Brain microvascular endothelial cell (primary cell): ENCODE results near the gene DBN1.

Experiments
- DNase-seq: peaks from one replicate; pipeline ENCODE4 v3.0.0-alpha.2; 2020
- H3K27ac ChIP-seq: fragments of 250-450 bp; sonication (Bioruptor Pico); 2 replicates; pipeline ENCODE4 v1.5.1; 2020; ENCODE audit warnings: mild to moderate bottlenecking, moderate library complexity
- H3K27me3 ChIP-seq: fragments of 250-450 bp; sonication (Bioruptor Pico); replicated peaks from 2 replicates; pipeline ENCODE4 v1.5.1; 2020; ENCODE audit warnings: mild to moderate bottlenecking
- H3K36me3 ChIP-seq: fragments of 250-450 bp; sonication (Bioruptor Pico); replicated peaks from 2 replicates; pipeline ENCODE4 v1.5.1; 2020; ENCODE audit warnings: mild to moderate bottlenecking
- H3K4me3 ChIP-seq: 2 replicates; pipeline ENCODE4 v1.5.1; 2011; ENCODE audit warnings: low read depth, mild to moderate bottlenecking, control low read depth, low read length, moderate library complexity
- CTCF ChIP-seq: IDR thresholded peaks from 2 replicates; pipeline ENCODE4 v1.5.1; 2011; ENCODE audit warnings: low read depth, mild to moderate bottlenecking, moderate library complexity, low read length, control low read depth, inconsistent platforms; ENCODE audit errors: missing control alignments
- in situ Hi-C: cut with HindIII; loops from 2 replicates; pipeline ENCODE4 v1.10.0; 2017; ENCODE audit warnings: low sequenced_read_pairs, low pct_ligation_motif_present

The DBN1 gene

GRCh38 chr5:177468685-177469628, 4.5 kb downstream of the DBN1 start:
- H3K27me3 ChIP-seq = no peaks in the 10 kb centered on the region
- no peak overlapping the region for H3K27ac ChIP-seq
- no peak overlapping the region for H3K4me3 ChIP-seq
- no peak for TF ChIP-seq CTCF
- in situ Hi-C loops = no loop called here
- DNase-seq = peak; percentile 56
- peaks cover 61% of the 10 kb centered on the region for H3K36me3 ChIP-seq

DNA sequence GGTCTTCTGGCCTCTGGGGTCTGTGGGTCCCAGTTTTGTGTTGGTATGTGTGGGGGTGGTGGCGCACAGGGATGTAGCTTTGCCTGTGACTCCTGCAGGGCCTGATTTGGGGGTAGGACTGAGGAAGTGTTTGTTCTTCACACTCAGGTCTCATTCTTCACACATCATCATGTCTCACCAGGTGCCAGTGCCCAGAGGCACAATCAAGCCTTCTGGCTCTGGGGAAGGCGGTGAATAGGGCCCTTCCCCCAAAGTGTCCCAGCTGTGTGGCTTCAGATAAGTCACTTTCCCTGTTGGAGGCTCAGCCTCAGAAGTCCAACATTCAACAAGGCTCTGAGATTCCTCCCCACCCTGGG, 5.1 kb downstream of the DBN1 start:
- Histone ChIP-seq H3K4me3 (no peak overlapping the region), H3K27me3 (no peaks in the 10 kb centered on the region), H3K27ac (no peak overlapping the region), H3K36me3 (peaks cover 68% of the 10 kb centered on the region)
- no peak for DNase-seq
- in situ Hi-C loops = no loop called here
- no peak for TF ChIP-seq CTCF

DNA sequence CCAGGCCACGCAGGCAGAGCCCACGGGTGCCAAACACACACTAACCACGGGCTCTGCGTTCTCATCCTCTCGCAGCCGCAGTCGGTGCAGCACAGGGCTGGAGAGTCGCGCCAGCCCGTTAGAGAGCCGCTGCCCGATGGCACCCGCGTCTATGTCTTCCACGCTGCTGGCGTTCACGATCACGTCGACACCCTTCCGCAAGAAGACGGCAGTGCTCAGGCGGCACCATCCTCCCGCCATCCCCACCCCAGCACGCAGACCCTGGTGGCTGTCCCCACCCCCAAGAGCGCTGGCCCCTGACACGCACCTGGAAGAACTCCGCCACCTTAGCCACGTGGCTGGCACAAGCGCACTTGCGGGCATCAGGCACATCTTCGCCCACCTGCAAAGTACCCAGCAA, 6.0 kb downstream of the DBN1 start:
- no peak for TF ChIP-seq CTCF
- DNase-seq = no peak
- in situ Hi-C loops = no loop called here
- Histone ChIP-seq H3K36me3 (peaks cover 76% of the 10 kb centered on the region), H3K27ac (no peak overlapping the region), H3K4me3 (no peak overlapping the region), H3K27me3 (no peaks in the 10 kb centered on the region)

GRCh38 chr5:177466861-177467260, 6.6 kb downstream of the DBN1 start:
- Histone ChIP-seq H3K27me3 (no peaks in the 10 kb centered on the region), H3K4me3 (no peak overlapping the region), H3K36me3 (peaks cover 80% of the 10 kb centered on the region), H3K27ac (no peak overlapping the region)
- DNase-seq = no peak
- in situ Hi-C loops = no loop called here
- no peak for TF ChIP-seq CTCF

- TF ChIP-seq CTCF = no peak
- in situ Hi-C loops = no loop called here
- DNase-seq = no peak
- H3K27ac ChIP-seq = no peak overlapping the region
- H3K36me3 ChIP-seq = peaks cover 77% of the 10 kb centered on the region
- H3K4me3 ChIP-seq = no peak overlapping the region
- no peaks in the 10 kb centered on the region for H3K27me3 ChIP-seq
Observed at GRCh38 chr5:177465044-177465443, 8.4 kb downstream of the DBN1 start.
